Stimulated activated CD4-positive, alpha-beta T cell treated with anti-CD3 and anti-CD28 coated beads, Interleukin-1b, Interleukin-23, amount 100 ng/mL, for 24 hours (primary cell): Measurements from ENCODE around the gene MET.
"Not testable (repeated sequence)": the region's sequence is repeated elsewhere in the genome, so short reads cannot be mapped to it uniquely, and the experiment has no call there.

Experiments
- DNase-seq, 4 experiments: peaks; one replicate each; pipeline ENCODE4 v3.0.0-alpha.2; 2020; ENCODE audit warnings: low read depth in 4 of 4, low spot score in 1 of 4

MET gene

DNA sequence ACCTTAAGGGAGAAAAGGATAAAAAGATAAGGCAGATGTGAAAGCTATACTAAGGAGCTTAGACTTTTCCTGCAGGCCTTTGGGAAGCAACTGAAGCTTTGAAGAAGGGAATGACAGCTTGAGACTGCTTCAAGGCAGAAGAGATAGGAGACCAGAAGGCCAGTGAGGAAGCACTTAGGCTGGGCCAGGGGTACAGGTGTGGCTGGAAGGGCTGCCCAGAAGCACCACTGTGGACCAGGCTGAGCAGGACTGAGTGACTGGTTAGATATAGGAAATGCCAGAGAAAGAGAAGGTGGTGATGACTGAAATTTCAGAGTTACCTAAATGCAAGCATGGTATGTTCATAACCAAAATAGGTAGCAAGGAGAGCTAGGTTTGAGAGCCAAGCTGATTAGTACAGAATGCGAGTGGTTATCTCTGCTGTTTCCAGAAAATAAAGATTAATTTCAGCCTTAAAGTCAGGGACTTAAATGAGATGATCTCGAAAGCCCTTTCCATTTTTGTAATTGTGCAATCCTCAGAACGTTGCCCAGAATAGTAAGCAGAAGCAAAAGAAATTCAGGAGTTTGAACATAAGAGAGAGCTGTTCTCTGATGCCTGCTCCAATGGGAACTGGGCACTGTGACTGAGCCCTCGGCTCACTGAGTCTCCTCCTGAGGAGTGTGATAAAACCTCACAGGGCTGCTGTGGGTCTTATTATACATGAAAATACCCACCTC is 54.9 kb downstream of the MET start:
- no peak for DNase-seq

- DNase-seq, result no peak
Measured at GRCh38 chr7:116727432-116728009, 55.5 kb downstream of the MET start.

DNA sequence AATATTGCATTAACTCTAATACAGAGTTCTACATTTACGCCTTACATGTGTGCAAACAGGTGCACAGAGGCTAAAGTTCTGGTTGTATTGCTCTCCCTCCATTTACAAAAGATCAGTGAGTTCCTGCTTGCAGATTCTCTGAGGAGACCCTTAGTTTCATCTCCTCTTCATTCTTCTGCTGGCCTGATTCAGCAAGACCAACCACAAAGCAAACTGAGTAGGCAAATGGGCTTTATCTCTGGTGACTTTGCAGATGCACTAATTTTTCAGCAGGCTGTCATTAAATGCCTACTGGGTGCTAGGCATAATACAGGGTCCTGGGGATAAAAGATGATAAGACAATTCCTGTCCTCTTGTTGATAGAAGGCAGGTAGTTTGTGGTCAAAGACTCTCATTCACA is 56.4 kb downstream of the MET start:
- no peak for DNase-seq

DNA sequence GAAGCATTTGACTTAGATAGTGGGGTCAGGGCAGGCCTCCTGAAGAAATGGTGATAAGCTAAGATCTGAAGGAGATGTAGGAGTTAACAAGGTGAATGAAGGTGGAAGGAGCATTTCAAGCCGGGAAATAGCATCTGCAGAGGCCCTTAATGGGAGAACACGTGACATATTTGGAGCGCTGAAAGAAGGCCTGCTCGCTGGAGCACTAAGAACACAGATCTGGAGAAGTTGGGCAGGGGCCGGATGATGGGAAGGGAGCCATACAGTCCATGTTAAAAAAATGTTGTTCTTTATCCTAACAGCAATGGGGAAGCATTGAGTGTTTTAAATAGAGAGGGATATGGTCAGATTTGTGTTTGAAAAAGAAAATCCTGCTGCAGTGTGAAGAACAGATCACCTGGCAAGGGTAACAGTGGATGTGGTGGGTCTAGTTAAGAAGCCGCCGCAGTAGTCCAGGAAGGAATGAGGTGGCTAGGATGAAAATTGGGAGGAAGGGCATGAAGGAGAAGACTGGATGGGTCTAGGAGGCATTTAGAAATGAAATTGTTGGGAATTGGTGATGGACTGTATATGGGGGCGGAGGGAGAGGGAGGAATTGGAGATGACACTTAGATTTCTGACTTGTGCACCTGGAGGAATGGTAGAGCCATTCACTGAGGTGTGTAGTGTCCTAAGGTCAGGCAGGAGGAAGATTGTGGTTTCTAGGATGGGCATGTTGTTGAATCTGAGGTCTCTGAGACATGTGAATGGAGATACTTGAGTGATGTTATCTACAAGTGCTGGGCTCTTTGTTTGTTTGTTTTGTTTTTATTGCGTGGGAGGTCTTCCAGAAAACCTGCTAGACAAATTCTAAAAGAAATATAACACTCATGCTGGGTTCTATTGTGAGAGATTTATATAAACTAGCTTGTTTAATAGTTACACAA is 58.4 kb downstream of the MET start:
- no peak for DNase-seq

DNA sequence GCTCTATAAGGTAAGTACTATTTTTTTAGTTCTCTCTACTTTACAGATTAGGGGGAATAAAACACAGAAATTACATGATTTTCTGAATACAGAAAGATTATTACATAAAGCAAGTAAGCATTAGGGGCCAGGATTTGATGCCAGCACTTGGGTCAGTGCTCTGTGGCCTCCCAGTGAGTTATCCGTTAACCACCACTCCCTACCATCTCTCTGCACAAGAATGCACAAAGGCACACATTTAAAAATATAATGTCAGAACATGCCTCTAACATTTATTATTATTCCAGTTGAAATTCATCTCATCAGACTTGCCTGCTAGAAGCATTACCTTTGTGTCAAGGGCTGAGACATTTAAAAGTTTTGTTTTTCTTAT is 59.0 kb downstream of the MET start:
- no peak for DNase-seq

DNA sequence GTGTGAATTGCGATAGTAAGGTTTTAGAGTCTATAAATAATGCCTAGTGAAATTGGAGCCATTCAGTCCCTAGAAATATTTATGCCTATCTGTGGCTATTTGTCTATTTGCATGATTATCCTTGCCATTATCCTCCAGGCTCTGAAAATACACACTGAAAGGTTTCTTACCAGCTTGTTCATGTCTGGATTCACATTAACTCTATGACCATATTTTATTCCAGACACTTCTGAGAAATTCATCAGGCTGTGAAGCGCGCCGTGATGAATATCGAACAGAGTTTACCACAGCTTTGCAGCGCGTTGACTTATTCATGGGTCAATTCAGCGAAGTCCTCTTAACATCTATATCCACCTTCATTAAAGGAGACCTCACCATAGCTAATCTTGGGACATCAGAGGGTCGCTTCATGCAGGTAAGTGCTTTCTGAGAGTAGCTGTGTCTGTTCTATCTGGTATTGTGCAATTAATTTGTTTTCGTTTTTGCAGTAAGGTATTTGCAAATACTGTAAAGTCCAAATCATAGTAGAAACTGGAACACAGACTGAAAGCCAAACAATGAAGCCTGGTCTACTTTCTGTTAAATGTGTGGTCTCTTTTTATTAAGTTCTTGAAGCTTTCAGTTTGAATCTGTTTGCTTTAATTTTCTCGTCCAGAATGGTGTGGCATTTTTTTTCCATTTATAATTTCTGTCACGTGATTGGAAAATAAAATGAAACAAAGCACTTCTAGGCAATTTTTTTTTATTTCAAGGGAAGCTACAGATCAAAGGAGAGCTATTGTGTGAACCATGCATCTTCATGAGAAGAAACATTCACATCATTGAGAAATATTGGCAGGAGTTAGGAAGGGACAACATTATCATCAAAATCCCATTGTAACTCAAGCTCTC is 59.7 kb downstream of the MET start:
- no peak for DNase-seq

DNA sequence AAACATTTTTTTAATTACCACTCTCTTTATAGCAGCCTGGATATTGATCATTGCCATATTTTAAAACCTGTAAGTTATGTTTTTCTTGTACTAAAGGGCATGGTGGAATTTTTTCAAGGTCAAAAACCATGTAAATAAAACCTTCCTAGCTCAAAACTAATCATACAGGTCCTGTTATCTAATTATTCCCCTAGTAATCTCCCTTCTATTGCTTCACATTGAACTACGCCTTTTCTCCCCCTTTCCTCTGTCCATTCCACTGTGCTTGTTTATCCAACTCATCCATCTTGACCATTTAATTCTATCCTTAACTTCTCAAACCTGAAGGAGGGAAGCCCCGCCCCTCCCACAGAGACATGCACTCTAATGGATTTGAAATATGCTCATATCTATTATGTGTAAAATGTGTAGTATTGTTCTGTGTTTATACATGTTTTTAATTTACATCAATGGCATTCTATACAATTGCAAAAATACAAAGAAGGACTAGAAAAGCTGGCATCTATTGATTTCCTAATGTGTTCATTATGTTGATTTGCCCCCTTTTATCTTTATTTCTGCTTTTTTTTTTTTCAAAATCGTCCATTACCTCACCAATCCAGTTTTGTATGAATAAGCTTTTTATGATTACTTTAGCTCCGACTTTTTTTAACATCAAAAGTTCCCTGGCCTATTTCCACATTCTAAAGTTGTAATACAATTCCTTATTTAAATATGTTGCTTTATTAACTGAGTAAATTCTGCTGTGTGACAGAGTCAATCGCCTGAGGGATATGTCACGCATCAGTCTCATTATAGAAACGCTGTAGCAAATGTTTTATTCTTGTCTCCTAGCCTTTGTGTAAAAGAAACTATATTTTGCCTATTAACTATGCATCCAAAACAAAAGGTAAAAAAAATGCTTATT is 61.0 kb downstream of the MET start:
- DNase-seq, result no peak

- DNase-seq, result no peak
Measured at GRCh38 chr7:116733924-116734580, 62.1 kb downstream of the MET start.

- no peak for DNase-seq
Measured at GRCh38 chr7:116734710-116735109, 62.7 kb downstream of the MET start.

DNA sequence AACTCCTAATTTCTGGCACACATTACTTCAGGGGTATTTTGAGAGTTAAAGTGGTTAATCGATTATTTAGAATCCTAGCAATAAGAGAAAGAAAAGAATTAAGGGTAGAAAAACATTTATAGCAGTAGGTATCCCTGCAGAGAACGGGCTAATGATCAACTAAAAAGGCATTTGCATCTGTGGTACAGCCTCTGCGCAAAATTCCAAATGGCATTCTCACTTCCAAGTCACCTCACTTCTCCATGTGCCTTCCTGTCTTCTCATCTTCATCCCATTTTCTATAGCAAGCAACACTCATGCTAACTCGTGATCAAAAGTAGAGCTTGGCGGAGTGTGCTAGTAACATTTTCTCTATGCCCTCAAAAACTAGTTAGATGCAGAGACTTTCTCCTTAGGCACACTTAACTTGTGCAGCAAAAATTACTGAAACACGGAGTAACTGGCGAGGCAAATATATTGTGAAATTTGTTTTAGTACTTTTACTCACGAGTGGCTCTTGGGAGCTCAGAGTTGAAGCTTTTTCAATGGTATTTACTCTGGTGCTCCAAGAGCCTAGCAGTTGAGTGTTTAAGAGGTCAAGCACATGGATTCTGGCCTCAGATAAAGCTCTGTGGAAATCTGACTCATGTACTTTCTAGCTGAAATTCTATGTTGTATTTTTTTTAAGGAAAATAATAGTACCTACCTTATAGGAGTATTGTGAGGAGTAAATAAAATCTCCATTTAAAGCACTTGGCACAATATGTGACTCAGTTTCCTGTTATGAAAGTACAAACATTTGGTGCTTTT is 65.1 kb downstream of the MET start:
- no peak for DNase-seq

DNA sequence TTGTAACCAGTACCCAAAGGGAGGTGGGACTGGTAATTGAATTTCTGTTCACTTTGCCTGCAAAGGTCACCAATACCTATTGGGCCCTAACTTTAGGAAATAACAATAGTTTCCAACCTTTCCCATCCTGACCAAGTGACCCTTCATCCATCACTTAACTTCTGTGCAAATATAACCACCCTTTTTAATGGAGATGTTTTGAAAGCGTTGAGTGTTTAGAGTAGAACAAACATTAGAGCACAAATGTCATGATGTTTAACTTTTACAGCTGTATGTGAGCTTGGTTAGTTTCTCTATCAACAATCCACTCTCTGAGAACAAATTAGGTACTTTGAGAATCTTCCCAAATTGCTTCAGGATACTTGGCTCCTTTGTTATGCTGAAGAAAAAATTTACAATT is 66.4 kb downstream of the MET start:
- no peak for DNase-seq

DNA sequence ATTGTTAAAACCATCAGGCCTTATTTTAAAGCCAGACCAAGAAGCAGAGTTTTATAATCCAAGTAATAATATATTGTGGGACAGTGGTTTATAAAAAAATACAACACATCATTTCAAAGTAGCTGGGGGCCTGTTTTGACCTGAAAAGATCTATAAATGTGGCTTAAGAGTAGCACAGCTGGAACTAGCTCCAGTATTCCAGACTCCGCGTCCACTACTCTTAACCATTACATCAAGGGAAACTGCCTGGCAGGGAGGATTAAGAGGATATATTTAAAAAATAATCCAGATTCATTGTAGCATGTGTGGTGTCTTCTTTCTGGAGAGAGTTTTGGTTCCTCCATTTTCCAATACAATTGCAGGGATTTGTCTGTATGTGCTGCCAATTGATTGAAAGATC is 67.3 kb downstream of the MET start:
- DNase-seq, result no peak

DNA sequence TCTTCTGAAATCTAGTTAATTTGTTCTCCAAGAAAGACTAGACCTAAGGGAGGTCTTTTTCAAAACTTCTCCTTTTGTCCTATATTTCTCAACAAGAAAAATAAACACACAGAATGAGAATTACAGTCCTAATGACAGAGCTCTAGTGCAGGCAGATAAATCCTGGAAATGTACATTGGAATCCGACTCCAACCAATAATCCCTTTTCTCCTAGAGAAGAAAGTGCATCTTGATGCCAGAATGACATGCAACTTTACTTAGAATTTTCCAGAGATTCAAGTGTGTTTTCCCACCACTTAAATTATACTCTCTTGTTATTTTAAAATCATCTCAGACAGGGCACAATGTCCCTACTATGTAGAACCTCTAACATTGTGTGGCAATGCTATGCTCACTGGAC is 68.2 kb downstream of the MET start:
- no peak for DNase-seq

DNA sequence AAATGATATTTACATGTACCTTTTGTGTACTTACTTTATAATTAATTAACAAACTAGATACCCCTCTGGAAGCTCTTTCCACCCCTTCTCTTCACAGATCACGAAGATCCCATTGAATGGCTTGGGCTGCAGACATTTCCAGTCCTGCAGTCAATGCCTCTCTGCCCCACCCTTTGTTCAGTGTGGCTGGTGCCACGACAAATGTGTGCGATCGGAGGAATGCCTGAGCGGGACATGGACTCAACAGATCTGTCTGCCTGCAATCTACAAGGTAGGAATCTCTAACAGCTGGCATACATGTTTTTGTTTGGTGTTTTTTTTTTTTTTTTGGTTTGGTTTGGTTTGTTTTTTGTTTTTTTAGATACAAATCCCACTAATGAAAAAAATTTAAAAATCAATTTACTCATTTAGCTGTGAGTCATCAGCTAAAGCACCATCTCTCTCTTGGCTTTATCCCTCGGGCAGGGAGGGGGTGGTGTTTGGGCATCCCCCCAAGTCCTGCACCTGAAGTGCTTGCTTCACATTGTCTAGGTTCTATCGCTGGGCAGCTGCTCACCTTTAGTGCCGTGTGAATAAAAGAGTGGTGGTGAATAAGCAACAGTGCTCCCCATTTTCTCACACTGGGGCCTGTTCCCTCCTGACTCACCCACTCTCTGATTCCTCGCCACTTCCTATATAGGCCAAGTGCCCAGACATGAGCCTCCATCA is 68.9 kb downstream of the MET start:
- no peak for DNase-seq

- DNase-seq, result no peak
Measured at GRCh38 chr7:116741625-116742316, 69.8 kb downstream of the MET start.

DNA sequence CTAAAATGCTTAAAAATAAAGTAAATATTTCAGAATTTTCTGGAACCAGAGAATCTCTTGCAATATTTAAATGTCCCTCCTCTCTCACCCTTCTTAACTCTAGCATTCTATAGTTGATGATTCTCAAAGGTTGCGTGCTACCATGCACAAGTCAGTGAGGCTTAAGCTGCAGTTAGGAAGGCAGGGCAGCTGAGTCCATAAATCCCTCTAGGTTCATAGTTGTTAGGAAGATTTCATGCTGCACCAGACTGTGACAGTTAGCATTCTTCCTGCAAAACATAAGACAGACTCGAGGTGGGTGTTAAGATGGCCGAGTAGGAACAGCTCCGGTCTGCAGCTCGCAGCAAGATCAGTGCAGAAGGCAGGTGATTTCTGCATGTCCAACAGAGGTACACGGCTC is 70.6 kb downstream of the MET start:
- no peak for DNase-seq

- not testable (repeated sequence) for DNase-seq
Measured at GRCh38 chr7:116743835-116744234, 71.8 kb downstream of the MET start.

DNA sequence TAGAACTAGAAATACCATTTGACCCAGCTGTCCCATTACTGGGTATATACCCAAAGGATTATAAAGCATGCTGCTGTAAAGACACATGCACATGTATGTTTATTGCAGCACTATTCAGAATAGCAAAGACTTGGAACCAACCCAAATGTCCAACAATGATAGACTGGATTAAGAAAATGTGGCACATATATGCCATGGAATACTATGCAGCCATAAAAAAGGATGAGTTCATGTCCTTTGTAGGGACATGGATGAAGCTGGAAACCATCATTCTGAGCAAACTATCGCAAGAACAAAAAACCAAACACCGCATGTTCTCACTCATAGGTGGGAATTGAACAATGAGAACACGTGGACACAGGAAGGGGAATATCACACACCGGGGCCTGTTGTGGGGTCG is 74.4 kb downstream of the MET start:
- DNase-seq, result not testable (repeated sequence)
